ENCODE data around the gene PABPN1L.
"Not testable (repeated sequence)": the region's sequence is repeated elsewhere in the genome, so short reads cannot be mapped to it uniquely, and the experiment has no call there.

PABPN1L gene

DNA sequence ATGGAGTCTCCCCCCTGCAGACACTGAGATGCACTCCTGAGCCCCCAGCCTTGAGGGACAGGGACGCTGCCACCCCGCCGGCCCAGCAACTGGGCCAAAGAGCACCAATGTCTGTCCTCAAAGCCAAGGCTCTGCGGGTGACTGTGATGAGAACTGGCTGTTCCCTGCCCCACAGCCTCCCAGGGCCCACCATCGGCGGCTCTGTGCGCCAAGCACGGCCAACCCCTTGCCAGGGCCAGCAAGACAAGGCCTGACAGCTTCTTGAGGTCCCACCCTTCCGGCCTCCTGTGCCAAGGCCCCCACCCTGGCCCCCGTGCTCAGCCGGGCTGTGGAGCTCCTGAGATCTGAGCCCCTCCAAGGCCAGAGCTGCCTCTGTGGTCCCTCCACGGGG, 34.2 kb upstream of the PABPN1L start:
- no peak for DNase-seq (ENCODE audit: low spot score)

DNA sequence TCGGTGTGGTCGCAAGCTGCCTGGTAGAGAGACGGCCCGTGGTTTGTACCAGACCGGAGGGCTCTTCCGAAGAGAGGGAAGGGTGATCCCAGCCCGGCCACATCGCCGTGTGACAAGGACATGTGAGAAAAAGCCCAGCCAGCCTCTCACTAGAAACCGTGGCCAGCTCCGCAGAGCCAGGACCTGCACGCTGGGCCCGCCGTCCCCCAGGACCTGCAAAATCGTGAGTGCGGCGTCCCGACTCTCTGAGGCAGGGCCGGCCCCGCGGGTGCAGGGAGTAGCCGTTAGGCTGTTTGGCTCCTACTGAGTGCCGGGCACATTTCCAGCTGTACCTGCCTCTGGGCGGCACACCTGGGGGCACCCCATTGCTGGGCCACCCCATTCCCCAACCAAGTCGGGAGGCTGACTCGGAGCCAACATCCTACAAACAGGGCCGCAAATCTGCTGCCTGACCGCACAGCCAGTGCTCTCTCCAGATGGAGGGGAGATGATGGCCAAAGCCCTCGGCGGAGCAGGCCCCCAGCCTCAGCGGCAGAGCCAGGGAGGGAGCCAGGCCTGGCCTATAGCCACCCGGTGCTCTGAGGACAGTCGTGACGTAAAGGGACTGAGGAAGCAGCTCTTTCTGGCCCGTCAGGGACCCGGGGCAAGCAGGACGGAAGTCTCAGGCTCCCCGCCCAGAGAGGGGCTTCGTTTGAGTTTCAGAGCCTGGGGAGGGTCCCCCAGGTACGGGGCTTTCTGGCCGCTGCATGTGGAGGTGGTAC, 33.6 kb upstream of the PABPN1L start:
- DNase-seq (ENCODE audit: low spot score) = no peak

DNA sequence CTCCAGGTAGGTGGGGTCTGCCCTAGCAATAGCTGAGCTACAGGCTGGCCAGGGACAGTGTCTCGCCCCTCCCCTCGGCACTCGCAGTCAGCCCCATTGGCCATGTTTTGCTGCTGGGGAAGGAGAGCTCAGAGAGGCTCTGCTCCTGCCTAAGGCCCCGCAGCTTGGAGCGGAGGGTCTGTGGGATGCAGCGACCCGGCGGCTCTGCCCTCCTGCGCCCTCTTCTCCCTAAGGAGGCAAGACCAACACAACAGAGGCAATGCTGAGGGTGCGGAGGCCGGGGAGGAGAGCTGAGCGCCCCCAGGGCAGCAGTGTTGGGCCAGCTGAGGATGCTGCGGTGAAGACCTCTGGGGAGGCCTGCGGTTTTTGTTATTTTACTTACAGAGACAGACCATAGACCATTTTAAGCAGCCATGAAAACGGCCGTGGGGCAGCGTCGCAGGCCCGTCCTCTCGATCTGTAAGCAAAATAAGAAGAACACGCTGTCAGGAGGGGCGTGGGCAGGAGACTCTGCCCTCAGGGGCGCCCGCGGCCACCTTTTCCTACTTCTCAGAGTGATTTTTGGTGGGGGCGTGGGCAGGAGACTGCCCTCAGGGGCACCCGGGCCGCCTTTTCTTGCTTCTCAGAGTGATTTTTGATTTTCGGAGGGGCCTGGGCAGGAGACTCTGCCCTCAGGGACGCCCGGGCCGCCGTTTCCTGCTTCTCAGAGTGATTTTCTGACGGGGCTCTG, 31.4 kb upstream of the PABPN1L start:
- DNase-seq (ENCODE audit: low spot score) = no peak

DNA sequence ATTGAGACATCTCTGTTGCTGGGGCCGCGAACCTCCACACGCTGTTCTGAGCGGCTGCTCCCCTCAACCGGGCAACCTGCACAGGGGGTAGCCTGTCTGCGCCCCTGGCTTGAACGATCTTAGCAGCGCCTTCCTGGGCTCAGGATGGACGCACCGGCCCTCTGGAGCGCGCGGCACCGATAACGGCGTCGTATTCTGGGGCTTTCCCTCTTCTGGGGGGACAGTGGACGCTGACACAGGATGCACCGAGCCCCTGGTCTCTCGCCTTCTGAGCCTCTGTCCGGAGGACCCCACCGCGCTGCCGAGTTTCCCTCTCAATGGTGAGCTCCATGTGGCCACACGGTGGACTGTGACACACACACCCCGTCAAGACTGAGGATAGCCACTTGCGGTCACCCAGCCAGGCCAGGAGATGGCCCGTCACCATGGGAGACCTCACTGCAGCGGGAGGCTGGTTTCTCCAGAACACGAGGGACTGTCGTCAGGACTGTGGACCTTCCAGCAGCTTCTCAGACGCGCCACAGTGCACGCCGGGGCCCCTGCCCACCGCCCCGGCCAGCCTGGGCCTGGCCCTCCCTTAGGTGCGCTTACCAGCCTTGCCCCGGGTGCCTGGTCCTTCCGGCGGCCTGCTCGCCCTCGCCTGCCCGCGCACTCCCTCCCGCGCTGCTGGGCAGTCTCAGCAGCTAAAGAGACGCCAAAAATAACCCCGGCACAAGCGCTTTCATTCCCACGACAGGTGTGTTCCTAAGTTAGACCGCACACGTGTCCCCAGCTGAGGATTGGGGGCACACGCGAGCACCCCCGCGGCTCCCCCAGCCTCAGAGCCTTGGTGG, 30.0 kb upstream of the PABPN1L start:
- DNase-seq (ENCODE audit: low spot score) = no peak

DNA sequence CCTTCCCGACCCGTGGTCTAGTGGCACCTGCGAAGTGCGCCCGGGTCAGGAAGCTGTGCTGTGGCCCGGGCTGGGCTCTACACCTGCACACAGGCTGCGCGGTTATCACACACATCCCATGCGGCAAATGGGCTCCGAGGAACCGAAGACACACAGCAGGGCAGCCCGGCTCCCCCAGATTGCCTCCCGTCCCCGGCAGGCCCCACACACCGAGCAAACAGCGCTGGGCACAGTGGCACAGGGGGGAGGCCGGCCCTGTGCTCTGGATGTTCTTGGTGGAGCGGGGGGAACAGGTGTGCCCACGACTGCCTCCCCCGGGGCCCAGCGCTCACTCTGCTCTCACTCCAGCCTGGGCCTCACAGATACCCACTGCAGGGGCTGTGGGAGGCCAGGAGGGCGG, 28.9 kb upstream of the PABPN1L start:
- DNase-seq (ENCODE audit: low spot score) = no peak

DNA sequence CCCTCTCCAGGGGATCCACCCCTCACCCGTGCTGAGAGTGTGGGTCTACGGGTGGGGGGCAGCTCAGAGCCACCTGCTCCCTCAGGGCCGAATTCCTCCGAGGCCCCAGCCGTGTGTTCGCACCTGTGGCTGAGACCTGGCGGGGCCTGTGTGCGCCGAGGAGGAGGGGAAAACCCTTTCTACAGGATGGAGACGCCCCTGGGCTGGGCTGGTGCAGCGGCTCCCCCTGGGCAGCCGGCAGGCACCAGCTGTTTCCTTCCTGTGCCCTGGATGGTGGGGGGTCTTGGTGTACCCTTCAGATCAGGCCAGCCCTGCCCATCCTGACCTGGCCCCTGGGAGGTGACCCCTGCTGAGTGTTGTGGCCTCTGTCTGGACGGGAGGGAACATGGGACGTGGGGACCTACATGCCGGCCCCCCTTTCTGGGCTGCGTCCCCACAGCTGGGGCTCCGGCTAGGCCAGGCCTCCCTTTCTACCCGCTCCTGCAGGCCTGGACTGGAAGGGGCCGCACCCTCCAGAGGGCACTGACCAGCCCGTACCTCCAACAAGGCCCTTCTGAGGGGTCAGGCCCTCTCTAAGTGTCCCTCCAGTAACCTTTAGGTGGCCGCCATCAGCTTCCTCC, 28.3 kb upstream of the PABPN1L start:
- DNase-seq (ENCODE audit: low spot score) = no peak

DNA sequence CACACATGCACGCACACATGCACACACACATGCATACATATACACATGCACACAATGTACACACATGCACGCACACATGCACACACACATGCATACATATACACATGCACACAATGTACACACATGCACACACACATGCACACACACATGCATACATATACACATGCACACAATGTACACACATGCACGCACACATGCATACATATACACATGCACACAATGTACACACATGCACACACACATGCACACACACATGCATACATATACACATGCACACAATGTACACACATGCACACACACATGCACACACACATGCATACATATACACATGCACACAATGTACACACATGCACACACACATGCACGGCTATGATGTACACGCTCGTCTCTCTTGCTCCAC, 27.8 kb upstream of the PABPN1L start:
- not testable (repeated sequence) for DNase-seq (ENCODE audit: low spot score)

DNA sequence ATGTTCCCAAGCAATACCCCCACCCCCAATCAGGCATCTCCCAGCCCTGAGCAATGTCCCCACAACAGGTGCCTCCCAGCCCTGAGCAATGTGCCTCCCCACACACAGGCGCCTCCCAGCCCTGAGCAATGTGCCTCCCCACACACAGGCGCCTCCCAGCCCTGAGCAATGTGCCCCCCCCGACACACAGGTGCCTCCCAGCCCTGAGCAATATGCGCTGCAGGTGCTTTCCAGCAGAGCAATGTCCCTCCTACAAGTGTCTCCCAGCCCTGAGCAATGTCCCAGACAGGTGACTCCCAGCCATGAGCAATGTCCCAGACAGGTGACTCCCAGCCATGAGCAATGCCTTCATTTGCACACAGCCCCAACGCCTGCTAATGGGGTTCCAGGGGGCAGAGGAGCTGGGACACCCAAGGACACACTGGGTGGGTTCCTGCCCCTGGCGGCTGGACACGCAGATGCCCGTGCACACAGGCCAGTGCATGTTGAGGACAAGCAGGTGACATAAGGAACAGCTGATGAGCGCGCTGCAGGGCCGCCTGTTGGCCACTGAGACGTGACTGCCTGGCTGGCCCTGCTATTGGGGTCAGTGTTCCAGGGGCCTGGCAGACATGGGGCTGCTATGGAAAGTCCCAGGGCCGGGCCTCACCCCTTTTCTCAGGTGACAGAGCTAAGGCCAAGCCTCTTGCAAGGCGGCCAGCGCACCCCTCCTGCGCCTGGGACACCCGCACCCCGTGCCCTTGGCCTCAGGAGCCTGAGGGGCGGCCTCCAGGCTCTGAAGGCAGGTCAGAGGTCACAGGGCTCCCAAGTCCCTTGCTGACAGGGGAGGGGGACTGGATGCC, 26.9 kb upstream of the PABPN1L start:
- no peak for DNase-seq (ENCODE audit: low spot score)

DNA sequence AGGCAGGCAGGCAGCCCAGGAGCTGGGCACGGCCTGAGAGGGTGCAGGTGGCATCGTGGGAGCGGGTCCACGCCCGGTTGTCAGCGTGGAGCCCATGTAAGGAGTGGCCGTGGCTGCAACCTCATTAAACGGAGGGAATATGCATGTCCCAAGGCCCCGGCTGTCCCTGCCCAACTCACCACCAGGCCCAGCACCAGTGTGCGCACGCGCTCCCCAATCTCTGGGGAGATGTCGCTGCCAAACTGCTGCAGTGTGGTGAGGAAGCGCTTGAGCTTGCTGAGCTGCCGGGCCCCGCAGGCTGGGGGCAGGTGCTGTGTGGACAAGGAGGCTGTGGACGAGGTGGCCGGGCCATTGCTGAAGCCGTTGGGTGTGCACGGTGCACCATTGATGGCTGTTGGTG, 25.6 kb upstream of the PABPN1L start:
- DNase-seq (ENCODE audit: low spot score) = no peak

DNA sequence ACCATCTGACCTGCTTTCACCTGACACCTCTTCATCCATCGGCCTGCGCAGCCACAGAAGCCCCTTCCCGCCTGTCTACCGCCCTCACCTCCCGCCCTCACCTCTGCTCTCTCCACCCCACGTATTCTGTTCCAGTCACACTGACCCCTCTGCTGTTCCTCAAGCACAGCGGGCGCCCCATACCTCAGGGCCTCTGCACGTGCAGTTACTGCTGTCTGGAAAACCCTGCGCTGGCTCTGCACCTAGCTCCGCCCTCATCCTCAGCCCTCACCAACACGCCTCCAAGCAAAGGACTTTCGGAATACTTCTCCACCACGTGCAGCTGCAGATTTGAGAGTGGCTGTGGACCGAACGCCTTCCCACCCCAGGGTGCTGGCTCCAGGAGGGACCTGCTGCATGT, 24.6 kb upstream of the PABPN1L start:
- DNase-seq (ENCODE audit: low spot score) = no peak

DNA sequence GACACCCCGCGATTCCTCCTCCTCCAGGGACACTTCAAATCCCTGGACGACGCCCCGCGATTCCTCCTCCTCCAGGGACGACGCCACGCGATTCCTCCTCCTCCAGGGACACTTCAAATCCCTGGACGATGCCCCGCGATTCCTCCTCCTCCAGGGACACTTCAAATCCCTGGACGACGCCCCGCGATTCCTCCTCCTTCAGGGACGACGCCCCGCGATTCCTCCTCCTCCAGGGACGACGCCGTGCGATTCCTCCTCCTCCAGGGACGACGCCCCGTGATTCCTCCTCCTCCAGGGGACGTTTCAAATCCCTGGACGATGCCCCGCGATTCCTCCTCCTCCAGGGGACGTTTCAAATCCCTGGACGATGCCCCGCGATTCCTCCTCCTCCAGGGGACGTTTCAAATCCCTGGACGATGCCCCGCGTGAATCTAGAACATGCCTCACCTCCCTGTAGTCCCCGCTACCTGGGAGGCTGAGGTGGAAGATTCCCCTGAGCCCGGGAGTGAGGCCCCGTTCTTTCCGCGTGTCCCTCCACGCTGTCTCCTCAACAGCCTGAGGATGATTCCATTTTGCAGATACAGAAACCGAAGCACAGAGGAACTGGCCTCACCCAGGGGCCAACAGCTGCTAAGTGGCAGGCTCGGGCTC, 23.4 kb upstream of the PABPN1L start:
- DNase-seq (ENCODE audit: low spot score) = not testable (repeated sequence)

DNA sequence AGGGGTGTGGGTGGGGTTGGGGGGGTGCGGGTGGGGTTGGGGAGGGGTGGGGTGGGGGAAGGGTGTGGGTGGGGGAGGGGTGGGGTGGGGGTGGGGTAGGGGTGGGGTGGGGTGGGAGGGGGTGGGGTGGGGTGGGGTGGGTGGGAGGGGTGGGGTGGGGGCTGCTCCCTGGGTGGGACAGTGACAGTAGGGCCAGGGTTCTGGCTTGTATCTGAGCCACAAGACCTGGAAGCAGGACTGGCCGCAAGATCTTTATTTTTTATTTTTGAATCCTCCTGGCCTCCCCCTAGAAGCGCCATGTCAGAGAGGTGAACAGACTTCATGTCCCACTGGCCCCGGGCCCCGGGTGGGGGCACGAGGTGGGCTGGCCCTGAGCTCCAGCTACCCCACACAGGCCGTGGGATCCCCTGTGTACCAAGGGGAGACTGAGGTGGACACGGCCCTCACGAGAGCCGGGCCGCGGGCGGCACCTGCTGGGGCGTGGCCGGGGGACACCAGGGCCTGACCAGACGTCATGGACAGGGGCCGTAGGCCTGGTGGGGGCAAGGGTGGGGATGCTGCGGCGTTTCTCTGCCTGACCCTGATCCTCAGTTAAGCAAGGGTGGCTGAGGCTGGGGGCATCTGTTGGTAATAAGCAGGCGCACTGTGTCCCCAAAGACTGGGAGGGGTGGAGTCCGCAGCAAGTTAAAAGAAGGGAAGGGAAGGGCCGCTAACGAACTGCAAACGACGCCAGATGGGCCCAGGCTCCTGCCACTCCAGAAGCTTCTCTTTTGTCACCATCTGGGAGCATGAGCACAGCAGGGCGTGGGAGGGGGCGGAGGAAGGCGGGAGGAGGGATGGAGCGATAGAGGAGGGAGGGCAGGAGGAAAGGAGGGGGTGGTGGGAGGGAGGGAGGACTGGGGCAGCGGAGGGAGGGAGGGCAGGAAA, 22.3 kb upstream of the PABPN1L start:
- DNase-seq (ENCODE audit: low spot score) = no peak

DNA sequence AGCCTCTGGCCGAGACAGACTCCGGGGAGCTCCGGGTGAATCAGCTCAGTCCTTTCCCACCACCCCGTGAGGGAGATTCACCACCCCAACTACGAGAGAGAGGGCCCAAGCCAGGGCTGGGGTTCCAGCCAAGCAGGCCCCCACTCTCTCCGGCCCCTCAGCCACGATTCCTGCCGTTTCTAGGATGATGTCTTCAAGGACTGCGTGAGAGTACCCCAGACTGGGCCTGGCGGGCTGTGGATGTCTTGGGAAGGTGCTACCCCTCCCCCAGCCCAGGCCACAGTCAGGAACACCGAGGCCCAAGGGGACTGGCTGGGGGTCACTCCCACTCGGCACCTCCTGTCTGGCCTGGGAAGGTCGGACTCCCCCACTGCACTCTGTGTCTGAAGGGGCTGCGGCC, 21.6 kb upstream of the PABPN1L start:
- DNase-seq (ENCODE audit: low spot score) = no peak

DNA sequence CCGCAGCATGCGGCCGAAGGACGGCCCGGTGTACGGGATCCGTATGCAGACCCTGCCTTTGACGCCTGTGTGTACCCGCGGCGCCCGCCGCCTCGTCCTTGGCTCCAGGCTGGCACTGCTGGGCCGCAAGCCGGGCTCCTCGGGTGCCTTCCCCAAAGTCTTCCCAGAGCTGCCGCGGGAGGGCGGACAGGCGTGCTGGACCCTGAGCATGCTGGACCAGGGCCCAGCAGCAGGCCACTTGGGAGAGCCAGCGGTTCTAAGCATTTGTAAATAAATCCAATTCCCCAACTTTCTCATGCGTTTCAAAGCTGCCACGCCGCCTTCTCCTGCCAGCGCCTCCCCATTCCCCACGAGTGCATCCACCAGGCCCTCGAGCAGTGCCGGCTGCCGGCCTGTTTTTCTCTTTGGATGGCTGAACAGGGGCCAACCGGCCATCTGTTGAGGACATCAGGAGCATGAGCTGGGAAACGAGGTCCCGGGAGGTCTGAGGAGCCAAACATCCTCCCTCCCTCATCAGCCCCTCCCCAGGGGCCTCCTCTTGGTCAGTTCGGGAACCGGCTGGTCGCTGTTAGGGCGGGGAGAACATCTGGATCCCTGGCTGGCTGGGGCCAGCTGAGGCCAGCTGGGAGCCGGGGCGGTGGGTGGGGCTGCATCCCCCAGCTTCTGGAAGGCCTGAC, 20.5 kb upstream of the PABPN1L start:
- peak; percentile 67 for DNase-seq (ENCODE audit: low spot score)

DNA sequence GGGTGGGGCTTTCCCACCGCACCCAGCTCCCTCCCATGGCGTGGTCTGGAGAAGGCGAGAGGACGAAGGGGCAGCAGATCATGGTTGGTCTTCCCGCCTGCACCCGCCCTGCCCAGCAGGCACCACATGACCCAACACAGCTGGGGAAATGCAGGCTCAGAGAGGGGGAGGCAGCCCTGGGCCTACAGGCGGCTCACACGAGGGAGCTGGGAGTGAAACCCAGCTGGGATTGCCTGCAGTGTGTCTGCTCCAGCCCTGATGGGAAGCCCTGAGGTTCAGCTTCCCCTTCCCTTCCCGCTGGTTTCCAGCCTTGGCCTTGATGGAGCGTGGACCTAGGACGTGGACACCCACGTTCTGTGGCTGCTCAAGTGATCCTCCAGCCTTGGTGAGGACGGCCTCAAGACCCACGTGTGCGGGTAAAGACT, 20.0 kb upstream of the PABPN1L start:
- no peak for DNase-seq (ENCODE audit: low spot score)

DNA sequence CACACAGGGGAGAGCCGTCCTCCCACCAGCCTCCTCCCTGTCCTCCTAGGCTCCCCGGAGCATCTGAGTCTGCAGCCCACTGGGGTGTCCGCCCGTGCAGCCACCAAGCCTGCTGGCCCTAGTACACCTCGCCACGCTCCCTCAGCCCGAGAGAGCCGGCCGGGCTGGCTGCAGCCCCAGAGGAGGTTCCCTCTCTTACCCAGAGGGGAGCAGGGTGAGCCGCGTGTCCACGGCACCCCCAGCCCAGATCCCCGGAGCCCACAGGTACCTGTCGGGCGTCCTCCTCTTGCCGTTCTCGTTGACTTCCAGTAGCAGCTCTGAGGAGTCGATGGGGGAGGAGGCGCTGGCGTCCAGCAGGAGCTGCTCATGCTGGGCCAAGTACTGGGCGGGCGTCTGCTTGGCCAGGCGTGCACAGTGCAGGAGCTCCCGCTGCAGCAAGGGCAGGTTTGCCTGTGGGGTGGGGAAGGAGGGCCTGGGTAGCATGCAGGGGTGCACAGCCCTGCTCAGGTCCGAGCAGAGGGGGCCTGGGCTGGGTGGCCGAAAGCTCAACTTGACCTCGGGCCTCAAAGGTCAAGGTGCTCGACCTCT, 19.3 kb upstream of the PABPN1L start:
- no peak for DNase-seq (ENCODE audit: low spot score)

DNA sequence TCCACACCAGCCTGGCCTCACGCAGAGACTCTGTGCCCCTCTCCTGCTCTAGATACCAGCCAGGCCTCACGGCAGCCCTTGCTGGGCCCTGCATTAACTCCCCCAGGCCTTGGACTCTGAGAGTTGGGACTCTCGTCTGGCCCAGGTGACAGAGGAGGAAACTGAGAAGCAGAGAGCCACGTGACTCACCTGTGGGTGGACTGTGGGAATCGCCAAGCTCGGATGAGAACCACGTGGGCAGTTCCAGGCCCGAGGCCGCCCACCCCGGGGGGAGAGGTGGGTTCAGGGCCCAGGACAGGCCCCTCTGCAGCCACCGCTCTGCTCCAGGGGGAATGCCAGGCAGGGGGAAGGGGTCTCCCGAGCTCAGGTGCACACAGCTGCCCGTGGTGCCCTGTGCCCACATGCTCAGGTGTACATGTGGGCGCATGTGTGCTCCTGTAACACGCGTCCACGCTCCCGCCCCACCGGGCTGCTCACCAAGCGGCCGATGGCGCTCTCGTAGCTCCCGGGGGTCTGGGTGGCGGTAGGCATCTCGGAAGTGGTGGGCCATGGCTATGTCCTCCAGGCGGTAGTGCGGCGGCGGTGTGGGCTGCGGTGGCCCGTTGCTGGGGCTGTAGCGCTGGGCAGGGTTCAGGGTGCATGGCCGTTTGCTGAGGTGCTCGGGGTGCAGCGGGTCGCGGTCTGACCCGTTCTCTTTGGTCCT, 18.3 kb upstream of the PABPN1L start:
- no peak for DNase-seq (ENCODE audit: low spot score)

DNA sequence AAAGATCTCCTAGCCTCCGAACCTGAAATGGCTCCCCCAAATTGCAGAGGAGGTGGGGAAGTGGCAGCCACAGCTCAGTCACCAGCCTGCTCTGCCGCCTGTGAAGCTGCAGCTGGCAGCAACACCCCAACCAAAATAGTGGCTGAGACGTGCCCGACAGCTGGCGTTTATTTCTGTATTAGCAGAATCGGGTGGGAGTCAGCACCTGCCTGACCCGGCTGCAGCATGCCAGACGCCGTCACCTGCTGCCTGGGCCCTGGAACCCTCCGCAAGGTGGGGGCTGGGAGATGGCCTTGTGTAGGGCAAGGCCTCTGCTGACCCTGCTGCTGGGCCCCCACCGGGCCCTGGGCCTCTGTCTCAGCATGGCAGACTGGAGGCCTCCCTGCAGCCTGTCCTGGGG, 17.5 kb upstream of the PABPN1L start:
- DNase-seq (ENCODE audit: low spot score) = no peak

All from AG08396 (cell line).